Measurements from ENCODE around the gene KIF17. TPM values are rescaled to one million over a fixed set of nuclear protein-coding genes. Genes with fewer than 3 reads are reported as not detected.

KIF17 gene
- total RNA-seq, 8 experiments from 2014 or later = 0.18 to 12.1 (median 6.8) TPM

DNA sequence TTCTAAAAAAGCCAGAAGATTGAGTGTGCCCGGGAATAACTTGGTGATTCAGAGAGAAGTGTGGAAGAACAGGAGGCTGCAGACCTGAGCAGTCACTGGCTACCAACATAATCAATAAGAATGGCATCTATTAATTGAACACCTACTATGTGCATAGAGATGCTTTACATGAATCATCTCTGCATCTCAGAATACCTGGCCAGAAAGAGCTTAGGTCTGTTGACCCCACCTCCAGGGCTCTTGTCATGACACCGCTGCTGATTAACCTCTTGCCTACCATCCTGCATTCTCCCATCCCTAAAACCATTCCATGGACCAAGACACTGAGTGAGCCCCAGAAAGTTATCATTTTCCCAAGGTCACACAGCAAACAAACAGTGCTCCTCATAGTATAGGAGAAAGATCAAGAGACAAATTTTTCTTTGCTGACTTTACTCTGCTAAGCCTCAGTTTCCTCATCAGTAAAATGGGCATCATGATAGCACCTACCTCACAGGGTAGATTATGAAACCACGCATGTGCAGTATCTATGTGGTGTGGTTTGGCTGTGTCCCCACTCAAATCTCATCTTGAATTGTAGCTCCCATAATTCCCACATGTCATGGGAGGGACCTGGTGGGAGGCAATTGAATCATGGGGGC is 100.8 kb downstream of the KIF17 start:
- no peak overlapping the region for H3K27ac ChIP-seq
- WGBS, 10 experiments = 60 to 100% (median 89%) methylated on average over 1 to 3 of the region's 3 CpGs; no CpG with 5 or more reads in 3 of the 10 experiments
- in situ Hi-C loops (cut with MboI; ENCODE audit: low pct_unique_long_range_greater_than_20kb in 2 of 9, low sequenced_read_pairs in 9 of 9, unreplicated experiment in 9 of 9) = no loop called here
- no peaks in the 10 kb centered on the region for H3K4me1 ChIP-seq (replicated peaks in 1 of 2)
- ATAC-seq (replicated peaks in 6 of 8) = no peak
- H3K4me3 ChIP-seq = no peak overlapping the region

DNA sequence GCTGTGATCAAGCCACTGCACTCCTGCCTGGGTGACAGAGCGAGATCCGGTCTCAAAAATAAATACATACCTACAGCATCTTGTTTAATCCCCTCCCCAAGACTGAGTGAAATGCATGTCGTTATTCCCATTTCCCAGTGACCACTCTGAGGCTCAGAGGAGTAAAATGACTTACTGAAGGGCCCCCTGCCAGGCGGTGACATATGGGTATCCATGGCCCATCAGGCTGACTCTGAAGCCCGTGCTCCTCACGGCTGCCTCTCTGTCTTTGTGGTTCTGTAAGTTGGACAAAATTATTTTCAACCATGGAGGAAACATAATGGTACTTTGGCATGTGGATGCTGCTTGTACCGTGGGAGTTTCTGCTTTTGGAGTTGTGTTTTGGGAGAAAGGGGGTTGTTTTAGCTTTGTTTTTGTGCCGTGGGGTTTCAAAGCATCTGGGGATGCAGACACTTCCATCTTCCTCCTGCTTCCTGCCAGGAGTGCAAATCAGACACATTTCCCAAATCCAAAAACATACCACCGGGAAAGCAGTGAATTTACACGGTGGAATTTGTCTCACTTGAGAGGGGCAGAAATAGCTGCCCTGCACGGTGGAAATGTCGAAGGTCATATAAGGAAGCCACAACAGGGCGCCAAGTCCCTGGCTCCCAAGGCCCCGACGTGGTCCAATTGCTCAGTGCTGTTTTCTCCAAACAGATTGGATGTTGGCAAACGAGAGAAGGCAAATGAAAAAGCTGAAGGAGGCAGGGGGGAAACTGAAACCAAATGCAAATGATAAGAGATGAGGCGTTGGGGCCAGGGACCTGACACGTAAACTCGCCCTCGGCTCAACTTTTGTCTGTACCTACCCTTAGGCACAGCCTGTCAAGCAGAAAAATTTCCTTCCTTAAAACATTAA is 101.6 kb downstream of the KIF17 start:
- in situ Hi-C loops (cut with MboI; ENCODE audit: low pct_unique_long_range_greater_than_20kb in 2 of 9, low sequenced_read_pairs in 9 of 9, unreplicated experiment in 9 of 9) = no loop called here
- Histone ChIP-seq H3K4me1 (replicated peaks in 1 of 2) (no peaks in the 10 kb centered on the region), H3K27ac (no peak overlapping the region), H3K4me3 (no peak overlapping the region)
- ATAC-seq (replicated peaks in 6 of 8) = no peak
- 31 to 73% (median 65%) methylated on average over 3 to 17 of the region's 20 CpGs for WGBS, 10 experiments

DNA sequence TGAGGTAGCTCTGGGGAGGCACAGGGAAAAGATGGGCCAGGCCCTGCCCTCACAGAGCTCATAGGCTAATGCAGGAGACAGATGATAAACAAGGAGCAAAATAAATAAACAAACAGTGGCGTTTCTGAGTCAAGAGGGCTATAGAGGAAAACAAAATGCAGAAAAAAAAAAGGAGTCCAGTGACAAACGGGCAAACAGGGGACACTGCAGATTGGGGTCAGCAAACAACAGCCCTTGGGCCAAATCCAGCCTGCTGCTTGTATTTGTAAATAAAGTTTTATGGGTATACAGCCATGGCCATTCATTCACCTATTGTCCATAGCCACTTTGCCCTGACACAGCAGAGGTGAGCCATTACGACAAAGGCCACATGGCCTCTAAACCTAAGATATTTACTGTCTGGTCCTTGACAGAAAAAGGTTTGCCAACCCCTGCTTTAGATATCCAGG is 103.7 kb downstream of the KIF17 start:
- no peak for ATAC-seq (replicated peaks in 6 of 8)
- no peak overlapping the region for H3K27ac ChIP-seq
- WGBS, 10 experiments = 39 to 100% (median 60%) methylated on average over 1 to 3 of the region's 3 CpGs; no CpG with 5 or more reads in 2 of the 10 experiments
- in situ Hi-C loops (cut with MboI; ENCODE audit: low pct_unique_long_range_greater_than_20kb in 2 of 9, low sequenced_read_pairs in 9 of 9, unreplicated experiment in 9 of 9) = no loop called here
- H3K4me3 ChIP-seq = no peak overlapping the region
- no peaks in the 10 kb centered on the region for H3K4me1 ChIP-seq (replicated peaks in 1 of 2)

Other genes starting within 250 kb of the KIF17 start
- gene CAMK2N1, start 231.8 kb downstream of the KIF17 start, total RNA-seq = 100 to 1,000 TPM in 1 of 8 experiments, 10 to 100 TPM in 6, 1 to 10 TPM in 1; 2.9 to 120 (median 61.0) TPM
- 10 to 100 TPM; 21.0 to 36.3 (median 29.5) TPM for gene MUL1, start 209.9 kb downstream of the KIF17 start, total RNA-seq
- gene FAM43B, start 165.4 kb downstream of the KIF17 start, total RNA-seq = 1 to 10 TPM in 5 of 8 experiments, under 1 TPM in 3; 0.13 to 4.1 (median 1.8) TPM
- gene CDA, start 128.9 kb downstream of the KIF17 start, total RNA-seq = under 1 TPM in 1 of 8 experiments, not detected in 7; 0.61 TPM
- gene PINK1, start 84.5 kb downstream of the KIF17 start, total RNA-seq = 100 to 1,000 TPM in 1 of 8 experiments, 10 to 100 TPM in 7; 22.7 to 117 (median 51.4) TPM
- 100 to 1,000 TPM; 156 to 335 (median 187) TPM for gene DDOST, start 56.6 kb downstream of the KIF17 start, total RNA-seq
- gene SH2D5, start 14.7 kb upstream of the KIF17 start, total RNA-seq = 1 to 10 TPM in 5 of 8 experiments, under 1 TPM in 3; 0.31 to 8.0 (median 2.9) TPM
- gene HP1BP3, start 69.3 kb upstream of the KIF17 start, total RNA-seq = 100 to 1,000 TPM in 7 of 8 experiments, 10 to 100 TPM in 1; 90.1 to 328 (median 166) TPM